Aortic smooth muscle cell (primary cell): ENCODE measurements around the gene ADGRD2. TPM values are rescaled to one million over a fixed set of nuclear protein-coding genes. Genes with fewer than 3 reads are reported as not detected.

Experiments
- total RNA-seq: library from RNA; depleted of rRNA; stranded (reverse); fragments of >200 nt; gene quantifications from 2 replicates; pipeline ENCODE4 v1.2.3, GENCODE V29; 2014

Gene ADGRD2
- not detected in 2 replicates for total RNA-seq

GRCh38 chr9:124450241-124450924 is at the start of gene ADGRD2:
Gene ADGRD2, plus strand, starts transcription at chr9:124450451. Its CDS starts 1,216 bp downstream, at chr9:124451667.

GRCh38 chr9:124415102-124415851 is 35.0 kb upstream of the ADGRD2 start, which contains the start of gene PSMB7:
Gene PSMB7, minus strand, starts transcription at chr9:124415442. Its CDS starts 17 bp downstream, at chr9:124415425.

GRCh38 chr9:124506931-124507879 is 57.0 kb downstream of the ADGRD2 start, which contains the start of gene NR5A1:
Gene NR5A1, minus strand, starts transcription at chr9:124507399. Its CDS starts 4,004 bp downstream, at chr9:124503395.

Other genes starting within 250 kb of the ADGRD2 start
- 41.7 and 50.2 TPM in 2 replicates for gene NEK6, start 192.5 kb upstream of the ADGRD2 start, total RNA-seq
- 248 and 293 TPM in 2 replicates for gene PSMB7, start 35.0 kb upstream of the ADGRD2 start, total RNA-seq
- not detected in 2 replicates for gene NR5A1, start 56.9 kb downstream of the ADGRD2 start, total RNA-seq